GM18861 (cell line): Measurements from ENCODE around the gene PTK6.

ENCODE experiments used
- ATAC-seq: cut with Tn5 transposase; IDR thresholded peaks from one replicate; pipeline ENCODE4 v1.9.1; 2021; ENCODE audit not compliant: unreplicated experiment

PTK6 gene

GRCh38 chr20:63497138-63497945 lies 39.8 kb downstream of the PTK6 start:
- no peak for ATAC-seq

GRCh38 chr20:63496596-63497120 lies 40.5 kb downstream of the PTK6 start:
- ATAC-seq = no peak

GRCh38 chr20:63495741-63496595 lies 41.2 kb downstream of the PTK6 start:
- ATAC-seq = no peak

GRCh38 chr20:63495167-63495720 lies 41.9 kb downstream of the PTK6 start:
- no peak for ATAC-seq

- ATAC-seq = no peak
Measured at GRCh38 chr20:63494420-63495166, 42.6 kb downstream of the PTK6 start.

- no peak for ATAC-seq
Measured at GRCh38 chr20:63494084-63494419, 43.1 kb downstream of the PTK6 start.

- no peak for ATAC-seq
Measured at GRCh38 chr20:63493563-63494020, 43.6 kb downstream of the PTK6 start.

- ATAC-seq = no peak
Measured at GRCh38 chr20:63492982-63493381, 44.2 kb downstream of the PTK6 start.

- ATAC-seq = no peak
Measured at GRCh38 chr20:63492518-63492917, 44.7 kb downstream of the PTK6 start.

GRCh38 chr20:63491635-63492230 lies 45.4 kb downstream of the PTK6 start:
- ATAC-seq = no peak

- no peak for ATAC-seq
Measured at GRCh38 chr20:63491078-63491477, 46.1 kb downstream of the PTK6 start.

GRCh38 chr20:63490416-63490815 lies 46.8 kb downstream of the PTK6 start:
- ATAC-seq = no peak

GRCh38 chr20:63488315-63489251 lies 48.6 kb downstream of the PTK6 start:
- no peak for ATAC-seq

GRCh38 chr20:63487781-63488241 lies 49.4 kb downstream of the PTK6 start:
- no peak for ATAC-seq

- ATAC-seq = no peak
Measured at GRCh38 chr20:63487116-63487764, 49.9 kb downstream of the PTK6 start.

- no peak for ATAC-seq
Measured at GRCh38 chr20:63486300-63486855, 50.8 kb downstream of the PTK6 start.

- ATAC-seq = no peak
Measured at GRCh38 chr20:63484651-63485403, 52.3 kb downstream of the PTK6 start.

GRCh38 chr20:63484236-63484635 lies 52.9 kb downstream of the PTK6 start:
- no peak for ATAC-seq
